GM19099 (cell line): Measurements from ENCODE around the gene AMH.

Experiments
- POLR2A ChIP-seq: IDR thresholded peaks from 3 replicates; pipeline ENCODE4 v1.6.1; 2011; ENCODE audit warnings: low read depth; ENCODE audit not compliant: insufficient read length; ENCODE audit errors: extremely low read depth

Gene AMH

GRCh38 chr19:2247433-2248101, 1.6 kb upstream of the AMH start:
- no peak for TF ChIP-seq POLR2A

- no peak for TF ChIP-seq POLR2A
These were observed 750 bp upstream of the AMH start for GRCh38 chr19:2248136-2249009.

DNA sequence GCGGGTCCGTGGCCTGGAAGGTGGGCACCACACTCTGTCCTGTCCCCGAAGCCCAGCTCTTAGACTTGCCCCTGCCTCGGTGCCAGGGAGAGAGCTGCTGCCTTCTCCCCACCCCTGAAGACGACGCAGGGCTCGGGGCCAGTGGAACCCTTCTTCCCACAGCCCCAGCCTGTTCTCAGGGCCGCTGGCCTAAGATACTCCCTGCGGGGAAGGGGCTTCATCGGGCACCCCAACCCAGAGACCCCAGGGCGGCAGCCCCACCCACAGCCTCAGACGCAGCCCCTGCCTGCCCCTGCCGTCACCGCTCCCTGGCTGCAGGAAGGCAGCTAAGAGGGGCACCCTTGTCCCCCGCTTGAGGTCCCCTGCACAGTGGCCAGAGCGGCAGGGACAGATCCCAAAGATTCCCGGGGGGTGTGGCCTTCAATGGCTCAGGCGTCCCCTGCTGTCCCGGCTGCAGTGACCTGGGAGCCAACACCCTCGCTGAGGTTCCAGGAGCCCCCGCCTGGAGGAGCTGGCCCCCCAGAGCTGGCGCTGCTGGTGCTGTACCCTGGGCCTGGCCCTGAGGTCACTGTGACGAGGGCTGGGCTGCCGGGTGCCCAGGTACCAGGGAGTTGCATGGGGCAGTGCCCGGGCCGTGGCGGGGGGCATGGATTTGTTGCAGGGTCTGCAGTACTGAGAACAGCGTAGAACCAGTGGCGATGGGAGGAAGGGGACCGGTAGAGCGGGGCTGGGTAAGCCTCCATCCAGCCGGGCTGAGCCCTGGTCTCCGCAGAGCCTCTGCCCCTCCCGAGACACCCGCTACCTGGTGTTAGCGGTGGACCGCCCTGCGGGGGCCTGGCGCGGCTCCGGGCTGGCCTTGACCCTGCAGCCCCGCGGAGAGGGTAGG, 1.0 kb downstream of the AMH start:
- TF ChIP-seq POLR2A, result no peak

- no peak for TF ChIP-seq POLR2A
These were observed 1.6 kb downstream of the AMH start for GRCh38 chr19:2250766-2251105.

- no peak for TF ChIP-seq POLR2A
These were observed 2.3 kb downstream of the AMH start for GRCh38 chr19:2251106-2252054.

DNA sequence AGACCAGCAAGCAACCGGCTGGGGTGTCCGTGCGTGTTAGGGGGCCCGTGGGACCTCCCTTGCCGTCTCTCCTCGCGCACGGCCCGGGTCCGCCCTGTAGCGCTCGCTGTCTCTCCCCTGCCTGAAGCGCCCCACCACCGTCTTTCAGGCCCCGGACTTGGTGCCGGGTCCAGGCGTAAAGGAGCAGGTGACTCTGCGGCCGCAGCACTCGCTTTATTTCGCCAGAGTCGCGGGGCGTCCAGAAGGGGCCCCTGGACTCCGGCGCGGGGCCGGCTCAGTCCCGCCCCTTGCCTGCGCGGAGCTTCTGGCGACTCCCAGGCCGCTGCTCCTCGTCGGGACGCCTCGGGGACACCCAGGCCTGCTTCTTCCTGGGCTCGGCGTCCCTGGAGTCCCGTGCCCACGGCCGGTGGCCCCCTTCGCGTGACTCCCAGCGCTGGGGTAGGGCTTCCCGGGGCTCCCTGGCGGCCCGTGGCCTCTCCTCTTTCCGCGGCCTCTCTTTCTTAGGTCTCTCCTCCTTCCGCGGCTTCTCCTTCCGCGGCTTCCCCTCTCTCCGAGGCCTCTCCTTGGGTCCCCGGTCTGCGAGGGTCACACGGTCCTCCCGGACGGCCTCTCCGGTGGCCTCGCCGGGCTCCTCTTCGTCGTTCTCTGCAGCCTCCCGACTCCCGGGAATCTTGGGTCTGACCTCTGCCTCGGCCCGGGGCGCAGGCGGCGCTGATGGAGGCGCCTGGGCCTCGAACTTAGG, 3.1 kb downstream of the AMH start:
- no peak for TF ChIP-seq POLR2A

- TF ChIP-seq POLR2A, result no peak
These were observed 3.6 kb downstream of the AMH start for GRCh38 chr19:2252797-2253105.

- no peak for TF ChIP-seq POLR2A
These were observed 4.3 kb downstream of the AMH start for GRCh38 chr19:2253106-2254063.

- no peak for TF ChIP-seq POLR2A
These were observed 5.1 kb downstream of the AMH start for GRCh38 chr19:2254064-2254872.

GRCh38 chr19:2255112-2255845, 6.2 kb downstream of the AMH start:
- TF ChIP-seq POLR2A, result no peak

DNA sequence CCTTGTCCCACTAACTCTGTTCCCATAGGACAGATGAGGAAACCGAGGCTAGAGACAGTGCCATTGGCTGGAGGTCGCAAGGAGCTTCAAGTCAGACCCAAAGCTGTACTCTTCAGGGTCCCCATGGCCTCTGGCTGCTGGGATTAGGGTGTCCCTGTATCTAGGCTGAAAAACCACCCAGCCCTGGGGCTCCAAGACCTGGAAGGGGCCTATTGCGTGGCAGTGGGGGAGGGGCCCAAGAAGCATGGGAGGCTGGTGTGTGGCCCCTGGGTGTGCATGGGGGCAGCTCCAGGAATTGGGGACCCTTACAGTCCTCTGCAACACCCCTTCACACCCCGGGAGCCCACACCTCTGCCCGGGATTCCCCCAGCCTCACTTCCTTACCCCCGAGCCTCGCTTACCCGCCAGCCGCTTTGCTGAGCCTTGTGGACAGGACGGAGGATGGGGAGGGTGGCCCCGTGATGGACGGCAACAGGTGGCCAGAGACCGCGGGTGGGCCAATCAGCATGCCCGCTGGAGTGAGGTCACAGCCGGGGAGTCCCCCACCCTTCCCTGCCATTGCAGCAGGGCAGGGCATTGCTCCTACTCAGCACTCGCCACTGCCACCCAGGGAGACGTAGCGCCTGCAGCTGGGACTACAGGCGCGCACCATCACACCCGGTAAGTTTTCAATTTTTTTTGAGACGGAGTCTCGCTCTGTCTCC, 7.0 kb downstream of the AMH start, which contains the start of gene JSRP1:
Gene JSRP1 (minus strand): TSS at position 436 of the 704 bp plus-strand sequence. CDS start 1,103 bp downstream, outside the sequence.
- TF ChIP-seq POLR2A, result no peak

GRCh38 chr19:2259336-2259735, 10.2 kb downstream of the AMH start:
- TF ChIP-seq POLR2A, result no peak
